GM12878 (cell line): ENCODE results near the gene PLAGL1. TPM values are rescaled to one million over a fixed set of nuclear protein-coding genes. Genes with fewer than 3 reads are reported as not detected.
A peak's percentile ranks its signal among the peaks of the same experiment; 100 is the strongest.

Experiments
- ATAC-seq: fragments of 200-7000 bp; cut with Tn5 transposase; 3 replicates; pipeline ENCODE4 v1.9.1; 2020; ENCODE audit warnings: mild to moderate bottlenecking, moderate library complexity
- BruUV-seq: library from RNA; stranded (reverse); fragments of 400-500 nt; replicated peaks from 2 replicates; lab custom pipeline; 2021; lab: Mats Ljungman, UMichigan
- CTCF ChIA-PET: fragments of 300-600 bp; sonication (Branson Sonifier 250); formaldehyde crosslinking; extraction: SDS; loops from one replicate; lab custom pipeline; 2021; ENCODE audit warnings: inconsistent platforms; lab: Yijun Ruan, JAX
- POLR2A ChIA-PET: fragments of 350-600 bp; formaldehyde crosslinking; extraction: SDS; loops from one replicate; lab custom pipeline; 2021; ENCODE audit warnings: inconsistent platforms; lab: Charles Lee
- RAD21 ChIA-PET: fragments of 300-600 bp; sonication (Branson Sonifier 250); formaldehyde crosslinking; loops from one replicate; lab custom pipeline; 2023; ENCODE audit warnings: antibody characterized with exemption; ENCODE audit not compliant: unreplicated experiment; lab: Charles Lee
- SMC1A ChIA-PET: fragments of 300-600 bp; sonication (Branson Sonifier 250); formaldehyde crosslinking; loops from one replicate; lab custom pipeline; 2023; ENCODE audit not compliant: unreplicated experiment, uncharacterized antibody; lab: Charles Lee
- DNase-seq: peaks from one replicate; pipeline ENCODE4 v3.0.0-alpha.2; 2011; ENCODE audit warnings: low read depth, low spot score
- FAIRE-seq: peaks from 3 replicates; lab custom pipeline; 2011; peaks lifted over from hg19 to GRCh38; lab: Jason Lieb, UNC
- H2AFZ ChIP-seq: 2 replicates; pipeline ENCODE4 v1.6.0; 2011; ENCODE audit warnings: low read depth, low read length, control low read depth; ENCODE audit not compliant: control insufficient read depth
- H3K27ac ChIP-seq: 2 replicates; pipeline ENCODE4 v1.5.1; 2011; ENCODE audit warnings: control low read depth; ENCODE audit not compliant: control insufficient read depth, insufficient read depth
- H3K27me3 ChIP-seq, 2 experiments: replicated peaks in 1 of 2; 2 replicates each; pipeline versions ENCODE4 v1.6.0 to v1.6.1; 2011; ENCODE audit warnings: low read length in 1 of 2; ENCODE audit not compliant: control insufficient read depth in 2 of 2, insufficient read depth in 2 of 2
- H3K36me3 ChIP-seq, 2 experiments: 2 replicates each; pipeline ENCODE4 v1.5.1; 2011; ENCODE audit warnings: low read length in 1 of 2; ENCODE audit not compliant: control insufficient read depth in 2 of 2, insufficient read depth in 2 of 2
- H3K4me1 ChIP-seq: 2 replicates; pipeline ENCODE4 v1.6.1; 2011; ENCODE audit warnings: mild to moderate bottlenecking, low read length, moderate library complexity, mixed read lengths; ENCODE audit not compliant: control insufficient read depth, insufficient read depth
- H3K4me2 ChIP-seq: 2 replicates; pipeline ENCODE4 v1.6.0; 2011; ENCODE audit warnings: control low read depth; ENCODE audit not compliant: control insufficient read depth, insufficient read depth
- H3K4me3 ChIP-seq: fragments of 200-600 bp; sonication (generic); 2 replicates; pipeline ENCODE4 v1.5.1; 2016
- H3K79me2 ChIP-seq: 2 replicates; pipeline ENCODE4 v1.6.0; 2011; ENCODE audit warnings: low read length; ENCODE audit not compliant: control insufficient read depth, insufficient read depth
- H3K9ac ChIP-seq: 2 replicates; pipeline ENCODE4 v1.8.0; 2011; ENCODE audit warnings: low read length, control low read depth, mixed read lengths; ENCODE audit not compliant: control insufficient read depth, insufficient read depth
- H3K9me3 ChIP-seq: replicated peaks from 3 replicates; pipeline ENCODE4 v1.5.1; 2011; ENCODE audit warnings: mild to moderate bottlenecking, low read length; ENCODE audit not compliant: control insufficient read depth, insufficient read depth
- H4K20me1 ChIP-seq: 2 replicates; pipeline ENCODE4 v1.6.0; 2011; ENCODE audit not compliant: control insufficient read depth, insufficient read depth
- CREB1 ChIP-seq: IDR thresholded peaks from 2 replicates; pipeline ENCODE4 v1.6.1; 2012; ENCODE audit warnings: low read depth, mild to moderate bottlenecking, inconsistent platforms
- GABPA ChIP-seq: IDR thresholded peaks from 2 replicates; pipeline ENCODE4 v1.6.1; 2014; ENCODE audit warnings: antibody characterized with exemption, low read depth, mild to moderate bottlenecking, inconsistent platforms
- RAD21 ChIP-seq: IDR thresholded peaks from 2 replicates; pipeline ENCODE4 v1.6.1; 2011; ENCODE audit warnings: mild to moderate bottlenecking, low read depth, low read length, moderate library complexity; ENCODE audit not compliant: insufficient read depth
- TCF12 ChIP-seq: IDR thresholded peaks from 2 replicates; pipeline ENCODE4 v1.6.1; 2011; ENCODE audit warnings: low read depth, mild to moderate bottlenecking, low read length
- ZNF384 ChIP-seq: IDR thresholded peaks from 2 replicates; pipeline ENCODE4 v1.6.1; 2012; ENCODE audit warnings: low read depth, mild to moderate bottlenecking, low read length, improper control_type of control experiment, borderline replicate concordance
- WGBS: methylation state at CpG from one replicate; pipeline ENCODE4 v1.1.6; 2016; ENCODE audit warnings: low lambda C conversion rate; ENCODE audit not compliant: insufficient replicate concordance, insufficient coverage; ENCODE audit errors: missing lambda C conversion rate; 5-methylcytosine and 5-hydroxymethylcytosine counted together
- in situ Hi-C: fragments of 300-500 bp; cut with MboI; formaldehyde crosslinking; loops from 9 replicates; pipeline ENCODE4 v1.14.3; 2018; ENCODE audit warnings: mixed read lengths
- intact Hi-C: fragments of 100-400 bp; cut with micrococcal nuclease; formaldehyde crosslinking; loops from one replicate; pipeline ENCODE4 v1.14.2; 2022; ENCODE audit not compliant: unreplicated experiment
- polyA plus RNA-seq, 11 experiments: library from polyadenylated mRNA; depleted of rRNA in 4 of 11; unstranded in 6 of 11; stranded (reverse) in 5 of 11; fragments of >200 nt; fragmentation: Nextera tagmentation in 4 of 11; fragmentation: Illumina TruSeq in 1 of 11; extraction: Ambion mirVana in 4 of 11; extraction: Trizol in 1 of 11; gene quantifications; 1 replicate in 1 of 11; 2 replicates in 10 of 11; pipeline versions ENCODE4 v1.2.1 to v1.2.3, GENCODE V29; 2011 to 2016; ENCODE audit warnings: inconsistent platforms in 2 of 11, missing spikeins in 2 of 11, low read depth in 1 of 11
- total RNA-seq, 4 experiments: library from RNA; depleted of rRNA in 3 of 4; stranded (reverse); fragments of >200 nt in 3 of 4; fragmentation: Illumina TruSeq in 1 of 4; extraction: Trizol in 1 of 4; gene quantifications; 2 replicates each; pipeline versions ENCODE4 v1.2.1 to v1.2.3, GENCODE V29; 2013 to 2021
- TF ChIP-seq, protein P1 (sequence below): fragments of 450-650 bp; IDR thresholded peaks from 2 replicates; pipeline ENCODE4 v1.6.1; 2017; ENCODE audit warnings: low read depth, mild to moderate bottlenecking, moderate library complexity
- TF ChIP-seq, protein P2 (sequence below), 3 experiments: IDR thresholded peaks in 2 of 3; conservative IDR thresholded peaks in 1 of 3; 2 replicates each; pipeline ENCODE4 v1.5.1; 2011; ENCODE audit warnings: low read depth in 3 of 3, low read length in 3 of 3, mild to moderate bottlenecking in 3 of 3, control low read depth in 2 of 3, moderate library complexity in 2 of 3, inconsistent platforms in 1 of 3, mixed read lengths in 1 of 3; ENCODE audit not compliant: control insufficient read depth in 2 of 3, insufficient read depth in 1 of 3; ENCODE audit errors: extremely low read depth in 1 of 3

The PLAGL1 gene
- total and polyA plus RNA-seq, 10 of the 15 experiments (the other 5 are each of a cell fraction or from before 2014, with no cell fraction given), result 2.6 to 19.1 (median 5.7) TPM

- TF ChIP-seq, protein P1, sequence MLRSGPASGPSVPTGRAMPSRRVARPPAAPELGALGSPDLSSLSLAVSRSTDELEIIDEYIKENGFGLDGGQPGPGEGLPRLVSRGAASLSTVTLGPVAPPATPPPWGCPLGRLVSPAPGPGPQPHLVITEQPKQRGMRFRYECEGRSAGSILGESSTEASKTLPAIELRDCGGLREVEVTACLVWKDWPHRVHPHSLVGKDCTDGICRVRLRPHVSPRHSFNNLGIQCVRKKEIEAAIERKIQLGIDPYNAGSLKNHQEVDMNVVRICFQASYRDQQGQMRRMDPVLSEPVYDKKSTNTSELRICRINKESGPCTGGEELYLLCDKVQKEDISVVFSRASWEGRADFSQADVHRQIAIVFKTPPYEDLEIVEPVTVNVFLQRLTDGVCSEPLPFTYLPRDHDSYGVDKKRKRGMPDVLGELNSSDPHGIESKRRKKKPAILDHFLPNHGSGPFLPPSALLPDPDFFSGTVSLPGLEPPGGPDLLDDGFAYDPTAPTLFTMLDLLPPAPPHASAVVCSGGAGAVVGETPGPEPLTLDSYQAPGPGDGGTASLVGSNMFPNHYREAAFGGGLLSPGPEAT, result no peak
- no peak for TF ChIP-seq TCF12
- no peak for TF ChIP-seq CREB1
- TF ChIP-seq ZNF384, result no peak
Measured at GRCh38 chr6:144036835-144037195, 28.8 kb upstream of the PLAGL1 start (continued).

- intact Hi-C loops, result no loop called here
- H3K9ac ChIP-seq, result peak overlapping the region; percentile 46; the same call in 1 of the 2 replicates
- FAIRE-seq (no peak), ATAC-seq (peak; percentile 77), DNase-seq (no peak)
- ChIA-PET RAD21 (no interaction called here), SMC1A (interaction anchor here (0.5 to 1.5 kb wide), 5 partner anchors 8 to 97 kb away, joined by 3 to 6 read pairs (median 3); no protein-coding TSS in a partner anchor), POLR2A (no interaction called here), CTCF (interaction anchor here (0.6 to 2.4 kb wide), 4 partner anchors 22 to 182 kb away, joined by 3 to 6 read pairs (median 6); no protein-coding TSS in a partner anchor)
- H3K4me1 ChIP-seq, result no peaks in the 10 kb centered on the region; the same call in 1 of the 2 replicates
- H3K4me2 ChIP-seq, result peak overlapping the region; percentile 78
- H3K79me2 ChIP-seq, result no peaks in the 10 kb centered on the region
- no peaks in the 10 kb centered on the region for H3K36me3 ChIP-seq
- H3K27me3 ChIP-seq, result no peaks in the 10 kb centered on the region
- no TSS peak for BruUV-seq
- H3K9me3 ChIP-seq, result peaks cover 2% of the 10 kb centered on the region; the same call in 2 of the 3 replicates
- in situ Hi-C loops, result no loop called here
- H2AFZ ChIP-seq, result peak overlapping the region; percentile 77
- H3K4me3 ChIP-seq, result no peak overlapping the region
- peak; percentile 49 for TF ChIP-seq RAD21
- TF ChIP-seq, protein P2, sequence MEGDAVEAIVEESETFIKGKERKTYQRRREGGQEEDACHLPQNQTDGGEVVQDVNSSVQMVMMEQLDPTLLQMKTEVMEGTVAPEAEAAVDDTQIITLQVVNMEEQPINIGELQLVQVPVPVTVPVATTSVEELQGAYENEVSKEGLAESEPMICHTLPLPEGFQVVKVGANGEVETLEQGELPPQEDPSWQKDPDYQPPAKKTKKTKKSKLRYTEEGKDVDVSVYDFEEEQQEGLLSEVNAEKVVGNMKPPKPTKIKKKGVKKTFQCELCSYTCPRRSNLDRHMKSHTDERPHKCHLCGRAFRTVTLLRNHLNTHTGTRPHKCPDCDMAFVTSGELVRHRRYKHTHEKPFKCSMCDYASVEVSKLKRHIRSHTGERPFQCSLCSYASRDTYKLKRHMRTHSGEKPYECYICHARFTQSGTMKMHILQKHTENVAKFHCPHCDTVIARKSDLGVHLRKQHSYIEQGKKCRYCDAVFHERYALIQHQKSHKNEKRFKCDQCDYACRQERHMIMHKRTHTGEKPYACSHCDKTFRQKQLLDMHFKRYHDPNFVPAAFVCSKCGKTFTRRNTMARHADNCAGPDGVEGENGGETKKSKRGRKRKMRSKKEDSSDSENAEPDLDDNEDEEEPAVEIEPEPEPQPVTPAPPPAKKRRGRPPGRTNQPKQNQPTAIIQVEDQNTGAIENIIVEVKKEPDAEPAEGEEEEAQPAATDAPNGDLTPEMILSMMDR (IDR thresholded peaks at IDR 0.05 in 2 of 3, conservative IDR thresholded peaks at IDR 0.05 in 1 of 3; ENCODE audit: control insufficient read depth in 2 of 3, extremely low read depth in 1 of 3, insufficient read depth in 1 of 3, low read depth in 3 of 3, low read length in 3 of 3), result peak in 2 of 3 experiments; percentile 16 to 23; a peak in 2 of 6 replicates
- no peak for TF ChIP-seq GABPA
- H3K27ac ChIP-seq, result no peak overlapping the region; the same call in 1 of the 2 replicates
- 78% methylated on average over 8 of the region's 8 CpGs for WGBS
- no peaks in the 10 kb centered on the region for H4K20me1 ChIP-seq
Measured at GRCh38 chr6:144036064-144036834, 28.2 kb upstream of the PLAGL1 start.
